ENCODE data around the gene MTM1. TPM values are rescaled to one million over a fixed set of nuclear protein-coding genes. Genes with fewer than 3 reads are reported as not detected.
A peak's percentile ranks its signal among the peaks of the same experiment; 100 is the strongest.

Gene MTM1
- total RNA-seq, 1 donor from 2014 or later = 28.4 TPM

DNA sequence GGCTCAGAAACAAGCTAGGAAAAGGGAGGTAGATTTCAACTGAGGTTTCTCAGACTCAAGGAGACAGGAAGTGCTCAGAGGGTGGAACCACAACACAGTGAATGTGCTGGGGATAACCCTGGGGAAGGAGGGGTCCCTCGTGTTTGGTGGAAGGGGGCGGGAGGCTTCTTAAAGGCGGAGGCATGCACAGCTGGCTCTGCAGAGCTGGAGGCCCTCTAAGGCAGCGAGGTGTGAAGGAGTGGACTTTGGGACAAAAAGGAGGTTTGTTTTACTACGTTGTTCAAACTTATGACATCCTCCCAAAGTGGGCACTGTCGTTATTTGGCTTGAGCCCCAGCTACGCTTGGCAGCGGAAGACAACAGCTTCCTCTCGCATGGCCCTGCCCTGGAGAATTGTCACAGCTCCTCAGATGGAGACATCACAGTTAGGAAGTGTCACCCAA lies 21.7 kb upstream of the MTM1 start:
- Histone ChIP-seq H3K36me3 (no peaks in the 10 kb centered on the region), H3K9me3 (no peaks in the 10 kb centered on the region), H3K27ac (peak overlapping the region; percentile 85), H3K27me3 (no peaks in the 10 kb centered on the region), H3K4me1 (peaks cover 4% of the 10 kb centered on the region), H3K4me3 (no peak overlapping the region)
- TF ChIP-seq CTCF (IDR thresholded peaks at IDR 0.05) = no peak
- ATAC-seq (no peak), DNase-seq (no peak)
- intact Hi-C loops (cut with DNase I) = no loop called here

DNA sequence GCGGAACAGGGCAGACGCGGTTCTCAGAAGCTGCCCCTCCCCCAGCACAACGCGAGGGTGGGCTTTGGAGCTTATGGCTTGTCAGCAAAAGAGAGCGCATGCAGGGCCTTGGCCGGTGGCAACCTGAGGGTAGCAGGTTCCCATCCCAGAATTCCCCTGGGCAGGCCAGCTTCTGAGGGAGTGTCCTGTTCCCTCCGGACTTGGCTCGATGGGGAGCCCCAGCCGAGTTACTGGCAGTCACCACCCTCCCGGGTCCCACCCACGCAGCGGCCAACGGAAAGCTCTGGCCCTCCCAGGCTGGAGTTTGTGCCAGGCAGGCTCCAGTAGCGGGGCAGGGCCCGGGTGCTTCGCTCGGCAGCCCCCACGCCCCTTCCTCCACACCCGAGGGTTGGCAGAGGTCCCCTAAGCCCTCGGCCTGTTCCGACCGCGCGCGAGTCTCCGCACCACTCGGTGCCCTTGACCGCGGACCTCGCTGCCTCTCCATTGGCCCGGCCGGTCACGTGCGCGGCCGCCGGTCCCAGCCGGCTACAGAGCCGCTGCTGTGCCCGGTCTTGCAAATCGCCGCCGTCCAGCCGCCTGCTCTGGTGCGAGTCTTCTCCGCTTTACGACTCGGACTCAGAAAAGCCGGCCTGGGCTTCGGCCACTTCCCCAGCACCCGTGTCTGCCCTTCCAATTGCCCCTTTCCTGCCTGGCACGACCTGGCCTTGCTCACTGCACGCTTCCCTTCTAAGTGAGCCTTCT lies 20.9 kb upstream of the MTM1 start:
- Histone ChIP-seq H3K4me3 (peak overlapping the region; percentile 43), H3K4me1 (peaks cover 4% of the 10 kb centered on the region), H3K27ac (peak overlapping the region; percentile 85), H3K27me3 (no peaks in the 10 kb centered on the region), H3K36me3 (no peaks in the 10 kb centered on the region), H3K9me3 (no peaks in the 10 kb centered on the region)
- peak; percentile 88 for DNase-seq
- peak; percentile 97 for ATAC-seq
- TF ChIP-seq CTCF (IDR thresholded peaks at IDR 0.05) = no peak
- intact Hi-C loops (cut with DNase I) = no loop called here

DNA sequence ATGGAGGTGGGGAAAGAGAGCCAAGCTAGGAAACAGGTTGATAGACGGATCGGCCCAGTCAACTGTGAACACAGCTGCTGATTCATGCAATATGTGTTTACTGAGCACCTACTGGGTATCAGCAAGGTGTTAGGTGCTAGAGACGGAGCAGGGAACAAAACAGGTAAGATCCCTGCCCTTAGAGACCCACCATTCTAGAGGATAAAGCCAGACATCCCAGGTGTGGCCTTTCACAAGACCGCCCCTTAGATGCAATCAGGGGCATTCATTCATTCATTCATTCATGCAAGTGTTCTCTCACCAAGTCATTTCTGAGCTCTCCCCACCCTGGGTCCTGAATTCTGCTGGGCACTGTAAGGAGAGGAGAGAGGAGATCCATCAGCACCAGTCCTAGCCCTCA lies 20.2 kb upstream of the MTM1 start:
- H3K27ac ChIP-seq = peak overlapping the region; percentile 85
- no peak for TF ChIP-seq CTCF (IDR thresholded peaks at IDR 0.05)
- H3K4me3 ChIP-seq = peak overlapping the region; percentile 43
- H3K9me3 ChIP-seq = no peaks in the 10 kb centered on the region
- DNase-seq (no peak), ATAC-seq (no peak)
- H3K27me3 ChIP-seq = no peaks in the 10 kb centered on the region
- peaks cover 4% of the 10 kb centered on the region for H3K4me1 ChIP-seq
- intact Hi-C loops (cut with DNase I) = no loop called here
- H3K36me3 ChIP-seq = no peaks in the 10 kb centered on the region

- Histone ChIP-seq H3K4me1 (peaks cover 4% of the 10 kb centered on the region), H3K9me3 (no peaks in the 10 kb centered on the region), H3K27me3 (no peaks in the 10 kb centered on the region), H3K4me3 (no peak overlapping the region), H3K27ac (no peak overlapping the region), H3K36me3 (no peaks in the 10 kb centered on the region)
- ATAC-seq (no peak), DNase-seq (no peak)
- no peak for TF ChIP-seq CTCF (IDR thresholded peaks at IDR 0.05)
- intact Hi-C loops (cut with DNase I) = no loop called here
These were observed 19.7 kb upstream of the MTM1 start for GRCh38 chrX:150548684-150549083.

- no peak for TF ChIP-seq CTCF (IDR thresholded peaks at IDR 0.05)
- Histone ChIP-seq H3K27me3 (no peaks in the 10 kb centered on the region), H3K4me3 (no peak overlapping the region), H3K4me1 (peaks cover 4% of the 10 kb centered on the region), H3K27ac (no peak overlapping the region), H3K9me3 (no peaks in the 10 kb centered on the region), H3K36me3 (no peaks in the 10 kb centered on the region)
- ATAC-seq (no peak), DNase-seq (no peak)
- intact Hi-C loops (cut with DNase I) = no loop called here
These were observed 16.5 kb upstream of the MTM1 start for GRCh38 chrX:150551963-150552362.

All from upper lobe of right lung (tissue), 1 donor.